Fibroblast of mammary gland (primary cell): Measurements from ENCODE around the gene ADGRB2.
A peak's percentile ranks its signal among the peaks of the same experiment; 100 is the strongest.

Experiments used
- DNase-seq: peaks from one replicate; pipeline ENCODE4 v3.0.0-alpha.2; 2010; ENCODE audit warnings: low read depth
- H3K4me3 ChIP-seq: 2 replicates; pipeline ENCODE4 v1.5.1; 2011; ENCODE audit warnings: low read depth, mild to moderate bottlenecking, low read length, moderate library complexity; ENCODE audit not compliant: control insufficient read depth
- CTCF ChIP-seq: conservative IDR thresholded peaks from 2 replicates; pipeline ENCODE4 v1.5.1; 2011; ENCODE audit warnings: low read depth, low read length, inconsistent platforms; ENCODE audit not compliant: control insufficient read depth, insufficient read depth

Gene ADGRB2

GRCh38 chr1:31727849-31728248, 36.3 kb downstream of the ADGRB2 start:
- no peak for TF ChIP-seq CTCF
- H3K4me3 ChIP-seq = no peak overlapping the region
- no peak for DNase-seq

GRCh38 chr1:31727195-31727594, 36.9 kb downstream of the ADGRB2 start:
- no peak for DNase-seq
- H3K4me3 ChIP-seq = no peak overlapping the region
- no peak for TF ChIP-seq CTCF

GRCh38 chr1:31726715-31727114, 37.4 kb downstream of the ADGRB2 start:
- no peak for DNase-seq
- no peak for TF ChIP-seq CTCF
- H3K4me3 ChIP-seq = no peak overlapping the region

GRCh38 chr1:31725777-31726535, 38.2 kb downstream of the ADGRB2 start:
- no peak for TF ChIP-seq CTCF
- H3K4me3 ChIP-seq = no peak overlapping the region
- no peak for DNase-seq

GRCh38 chr1:31725134-31725533, 39.0 kb downstream of the ADGRB2 start:
- no peak overlapping the region for H3K4me3 ChIP-seq
- DNase-seq = no peak
- TF ChIP-seq CTCF = no peak

GRCh38 chr1:31723828-31724359, 40.2 kb downstream of the ADGRB2 start:
- H3K4me3 ChIP-seq = no peak overlapping the region
- TF ChIP-seq CTCF = no peak
- DNase-seq = peak; percentile 77

GRCh38 chr1:31718327-31718897, 45.7 kb downstream of the ADGRB2 start:
- H3K4me3 ChIP-seq = no peak overlapping the region
- no peak for DNase-seq
- no peak for TF ChIP-seq CTCF
